OCI-LY3 (cell line): ENCODE data around the gene RAB6A.

Experiments
- EZH2phosphoT487 ChIP-seq: fragments of 200-600 bp; shearing (Covaris generic); IDR thresholded peaks from 2 replicates; pipeline ENCODE4 v1.6.1; 2018; ENCODE audit warnings: antibody characterized with exemption, mixed run types, low read depth
- TF ChIP-seq, protein P1 (sequence below): fragments of 200-600, 300-600 bp; sonication (generic); IDR thresholded peaks from 2 replicates; pipeline ENCODE4 v1.5.1; 2014; ENCODE audit warnings: antibody characterized with exemption, low read length, low read depth

DNA sequence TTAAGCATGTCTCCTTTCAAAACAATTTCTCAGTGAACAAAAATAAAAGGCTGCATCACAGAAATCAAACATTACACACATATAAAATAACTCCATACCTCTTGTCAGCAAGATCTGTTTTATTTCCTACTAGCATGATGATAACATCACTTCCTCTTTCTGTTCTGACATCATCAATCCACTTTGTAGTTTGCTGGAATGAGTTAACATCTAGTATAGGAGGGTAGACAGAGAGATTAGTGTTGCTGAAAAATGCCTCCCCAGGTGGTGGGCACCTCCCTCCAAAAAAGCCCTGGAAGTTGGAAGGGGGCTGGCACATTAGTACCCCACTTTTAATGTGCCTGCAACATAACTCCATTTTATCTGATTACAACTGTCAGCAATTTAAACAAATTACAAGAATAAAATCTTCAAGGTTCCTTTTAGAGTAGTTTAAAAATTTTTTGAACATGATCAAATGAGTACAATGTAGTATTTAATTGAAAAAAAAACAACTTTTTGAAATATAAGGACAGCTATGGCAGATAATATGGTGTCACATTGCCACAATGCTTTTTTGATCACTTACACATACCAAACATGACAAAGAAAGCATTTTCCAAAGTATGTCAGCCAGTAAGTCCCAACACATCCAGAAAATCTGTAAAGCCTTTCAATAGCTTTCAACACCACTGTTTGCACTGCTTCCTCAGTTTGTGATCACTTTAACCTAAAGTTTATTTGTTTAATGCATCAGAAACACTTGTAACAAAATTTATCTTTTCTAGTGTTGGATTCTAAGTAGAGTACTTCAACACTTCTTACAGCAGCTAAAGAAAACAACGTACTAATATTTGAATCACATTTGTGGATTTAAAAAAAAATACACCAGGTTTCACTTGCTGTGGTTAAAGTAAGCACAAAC lies 44.5 kb downstream of the RAB6A start:
- TF ChIP-seq, protein P1, sequence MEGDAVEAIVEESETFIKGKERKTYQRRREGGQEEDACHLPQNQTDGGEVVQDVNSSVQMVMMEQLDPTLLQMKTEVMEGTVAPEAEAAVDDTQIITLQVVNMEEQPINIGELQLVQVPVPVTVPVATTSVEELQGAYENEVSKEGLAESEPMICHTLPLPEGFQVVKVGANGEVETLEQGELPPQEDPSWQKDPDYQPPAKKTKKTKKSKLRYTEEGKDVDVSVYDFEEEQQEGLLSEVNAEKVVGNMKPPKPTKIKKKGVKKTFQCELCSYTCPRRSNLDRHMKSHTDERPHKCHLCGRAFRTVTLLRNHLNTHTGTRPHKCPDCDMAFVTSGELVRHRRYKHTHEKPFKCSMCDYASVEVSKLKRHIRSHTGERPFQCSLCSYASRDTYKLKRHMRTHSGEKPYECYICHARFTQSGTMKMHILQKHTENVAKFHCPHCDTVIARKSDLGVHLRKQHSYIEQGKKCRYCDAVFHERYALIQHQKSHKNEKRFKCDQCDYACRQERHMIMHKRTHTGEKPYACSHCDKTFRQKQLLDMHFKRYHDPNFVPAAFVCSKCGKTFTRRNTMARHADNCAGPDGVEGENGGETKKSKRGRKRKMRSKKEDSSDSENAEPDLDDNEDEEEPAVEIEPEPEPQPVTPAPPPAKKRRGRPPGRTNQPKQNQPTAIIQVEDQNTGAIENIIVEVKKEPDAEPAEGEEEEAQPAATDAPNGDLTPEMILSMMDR, result no peak
- TF ChIP-seq EZH2phosphoT487, result no peak
